T-helper 9 cell (primary cell): ENCODE measurements around the gene RPA1.

ENCODE experiments used
- DNase-seq: peaks from one replicate; pipeline ENCODE4 v3.0.0-alpha.2; 2020

The RPA1 gene

GRCh38 chr17:1912146-1912545, 82.3 kb downstream of the RPA1 start:
- no peak for DNase-seq

DNA sequence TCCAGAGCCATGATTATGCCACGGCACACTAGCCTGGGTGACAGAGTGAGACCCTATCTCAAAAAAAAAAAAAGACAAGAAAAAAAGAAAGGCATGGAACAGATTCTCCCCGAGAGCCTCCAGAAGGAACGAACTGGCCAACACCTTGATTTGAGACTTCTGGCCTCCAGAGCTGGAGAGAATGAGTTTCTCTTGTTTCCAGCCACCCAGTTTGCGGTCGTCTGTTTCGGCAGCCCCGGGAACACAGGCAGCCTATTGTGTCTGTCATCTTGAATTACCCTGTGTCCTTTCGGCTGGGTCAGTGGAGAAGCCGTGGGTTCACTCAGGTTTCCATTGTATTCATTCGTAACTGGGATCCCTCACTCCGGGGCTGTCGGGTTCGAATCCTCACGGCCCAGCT, 83.9 kb downstream of the RPA1 start:
- no peak for DNase-seq

GRCh38 chr17:1914661-1915083, 84.9 kb downstream of the RPA1 start:
- no peak for DNase-seq

DNA sequence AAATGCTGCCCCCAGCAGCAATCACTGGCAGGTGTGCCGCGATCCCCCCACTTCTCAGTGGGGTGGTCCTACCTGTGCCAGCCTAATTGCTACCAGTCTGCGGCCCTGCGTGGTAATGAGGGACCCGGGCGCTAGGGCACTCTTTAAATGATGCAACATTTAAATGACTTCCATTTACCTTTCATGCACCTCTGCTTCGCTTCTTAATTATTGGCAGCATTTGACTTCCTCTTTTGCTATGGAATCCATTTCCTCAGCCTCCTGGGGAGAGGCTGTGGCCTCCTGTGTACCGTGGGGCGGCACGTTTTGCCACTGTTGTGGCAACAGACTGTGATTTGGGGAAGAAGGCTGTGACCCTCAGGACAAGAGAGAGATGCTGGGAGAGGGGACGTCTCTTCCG, 86.1 kb downstream of the RPA1 start:
- no peak for DNase-seq

DNA sequence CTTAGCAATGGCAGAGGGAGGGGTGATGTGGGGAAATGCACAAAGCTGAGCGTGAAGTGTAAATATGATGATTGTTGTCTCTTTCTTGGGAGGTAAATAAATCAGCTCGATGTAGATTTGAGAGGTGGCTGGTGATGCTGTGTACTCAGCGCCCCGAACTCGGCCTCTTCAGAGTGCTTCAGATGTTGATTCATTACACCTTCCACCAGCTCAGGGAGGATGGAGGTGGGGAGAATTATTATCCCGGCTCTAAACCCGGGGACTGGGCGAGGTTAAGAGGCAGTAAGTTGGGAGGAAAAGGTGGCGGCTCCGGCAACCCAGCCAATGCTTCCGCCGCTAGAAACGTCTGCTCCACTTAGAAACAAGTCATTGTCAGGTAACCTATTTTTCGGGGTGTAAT, 86.5 kb downstream of the RPA1 start:
- DNase-seq, result no peak

- no peak for DNase-seq
Measured at GRCh38 chr17:1916963-1917715, 87.3 kb downstream of the RPA1 start.

GRCh38 chr17:1918346-1919162, 88.7 kb downstream of the RPA1 start:
- DNase-seq, result no peak

- no peak for DNase-seq
Measured at GRCh38 chr17:1919201-1919600, 89.4 kb downstream of the RPA1 start.

- no peak for DNase-seq
Measured at GRCh38 chr17:1920948-1921351, 91.1 kb downstream of the RPA1 start.

GRCh38 chr17:1928976-1929375, 99.2 kb downstream of the RPA1 start:
- no peak for DNase-seq

DNA sequence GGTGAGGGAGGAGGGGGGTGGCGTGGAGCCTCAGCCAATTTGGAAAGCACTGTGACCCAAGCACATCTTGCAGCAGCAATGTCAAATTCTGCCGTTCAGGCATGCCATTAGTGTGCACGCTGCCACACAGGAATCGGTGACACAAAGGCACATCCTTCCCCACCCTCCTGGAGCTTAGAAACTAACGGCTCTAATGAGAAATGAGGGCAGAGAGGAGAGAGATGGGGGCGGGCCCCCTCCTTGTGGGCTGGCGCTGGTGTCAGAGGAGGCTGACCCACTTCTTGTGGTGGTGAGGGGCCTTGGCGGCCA, 100.5 kb downstream of the RPA1 start:
- no peak for DNase-seq

GRCh38 chr17:1931844-1932579, 102.2 kb downstream of the RPA1 start:
- DNase-seq, result no peak

- DNase-seq, result no peak
Measured at GRCh38 chr17:1933875-1934715, 104.3 kb downstream of the RPA1 start.

DNA sequence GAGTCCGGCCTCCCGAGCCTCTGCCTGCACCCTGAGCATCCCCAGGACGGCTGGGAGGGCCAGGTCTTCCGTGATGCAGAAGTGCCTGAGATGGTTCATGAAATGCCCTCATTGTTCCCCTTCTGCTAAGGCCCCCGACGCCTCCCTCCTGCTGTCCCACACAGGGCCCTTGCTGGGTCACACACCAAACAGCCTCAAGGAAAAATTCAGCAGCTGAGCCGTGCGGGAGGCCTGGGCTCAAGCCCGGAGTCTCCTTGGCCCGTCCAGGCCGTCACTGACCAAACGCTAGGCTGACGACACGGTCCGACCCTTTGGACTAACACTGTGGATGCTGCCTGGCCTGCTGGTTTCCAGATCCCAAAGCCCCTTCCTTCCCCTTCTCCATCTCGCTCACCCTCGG, 105.1 kb downstream of the RPA1 start:
- no peak for DNase-seq

DNA sequence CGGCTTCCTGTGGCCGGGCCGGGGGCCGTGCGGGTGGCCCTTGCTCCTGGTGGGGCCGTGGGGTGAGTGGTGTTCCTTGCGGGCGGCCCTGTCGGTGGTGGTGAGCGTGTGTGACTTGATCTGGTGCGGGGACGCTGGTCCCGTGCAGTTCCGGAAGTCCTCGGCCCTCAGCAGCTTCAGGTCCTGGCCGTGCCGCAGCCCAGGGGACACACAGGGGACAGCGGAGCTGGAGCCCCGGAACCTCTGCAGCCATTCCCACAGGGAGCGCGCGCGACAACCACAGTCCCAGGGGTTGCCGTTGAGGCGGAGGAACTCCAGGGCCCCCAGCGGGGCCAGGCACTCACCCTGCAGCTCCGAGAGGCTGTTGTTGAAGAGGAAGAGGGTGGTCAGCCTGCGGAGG, 107.0 kb downstream of the RPA1 start:
- no peak for DNase-seq

DNA sequence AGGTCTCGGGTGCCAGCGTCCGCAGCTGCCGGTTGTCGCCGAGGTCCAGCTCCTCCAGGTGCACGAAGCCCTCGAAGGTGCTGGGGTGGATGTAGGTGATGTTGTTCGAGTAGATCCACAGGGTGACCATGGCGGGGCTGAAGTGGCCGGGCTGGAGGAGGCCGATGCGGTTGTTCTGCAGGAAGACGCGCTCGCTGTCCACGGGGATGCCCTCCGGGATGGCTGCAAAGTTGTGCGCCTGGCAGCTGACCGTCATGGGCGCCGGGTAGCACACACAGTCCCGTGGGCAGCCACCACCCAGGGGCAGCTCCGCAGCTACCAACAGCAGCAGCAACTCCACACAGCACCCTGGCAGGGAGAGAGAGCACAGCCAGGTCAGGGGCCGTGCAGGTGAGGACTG, 107.7 kb downstream of the RPA1 start:
- DNase-seq, result no peak

- no peak for DNase-seq
Measured at GRCh38 chr17:1939981-1940809, 110.4 kb downstream of the RPA1 start.

DNA sequence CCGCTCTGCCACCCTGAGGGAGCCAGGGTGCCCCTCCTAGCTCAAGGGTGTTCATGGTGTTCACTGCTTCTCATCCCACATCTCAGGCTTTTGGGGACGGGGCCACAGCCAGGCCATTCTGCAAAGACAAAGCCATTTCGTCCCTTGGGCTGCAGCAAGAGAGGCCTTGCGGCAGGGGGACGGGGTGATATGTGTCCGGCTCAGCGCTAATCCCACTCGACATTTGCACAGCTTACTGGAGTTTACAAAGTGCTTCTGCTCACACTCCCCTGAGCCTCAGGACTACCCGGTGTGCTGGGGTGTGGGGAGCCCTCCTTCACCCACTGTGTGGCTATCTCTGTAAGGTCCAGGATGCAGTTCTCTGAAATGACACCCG, 111.0 kb downstream of the RPA1 start:
- DNase-seq, result no peak

- no peak for DNase-seq
Measured at GRCh38 chr17:1941272-1942065, 111.7 kb downstream of the RPA1 start.

GRCh38 chr17:1942066-1942365, 112.2 kb downstream of the RPA1 start:
- no peak for DNase-seq
